HG03460 (cell line): ENCODE measurements around the gene MTREX.

Experiments
- ATAC-seq: cut with Tn5 transposase; IDR thresholded peaks from one replicate; pipeline ENCODE4 v1.9.1; 2021; ENCODE audit not compliant: unreplicated experiment

The MTREX gene

GRCh38 chr5:55377810-55378209 lies 70.0 kb downstream of the MTREX start:
- ATAC-seq: no peak

- no peak for ATAC-seq
These were observed 75.5 kb downstream of the MTREX start for GRCh38 chr5:55383254-55383653.

GRCh38 chr5:55384072-55384471 lies 76.3 kb downstream of the MTREX start:
- ATAC-seq: no peak

- ATAC-seq: no peak
These were observed 77.4 kb downstream of the MTREX start for GRCh38 chr5:55385227-55385626.

- no peak for ATAC-seq
These were observed 78.1 kb downstream of the MTREX start for GRCh38 chr5:55385846-55386245.

- no peak for ATAC-seq
These were observed 78.6 kb downstream of the MTREX start for GRCh38 chr5:55386356-55386755.

GRCh38 chr5:55387865-55388264 lies 80.1 kb downstream of the MTREX start:
- ATAC-seq: no peak

- ATAC-seq: no peak
These were observed 83.9 kb downstream of the MTREX start for GRCh38 chr5:55391707-55392106.

- no peak for ATAC-seq
These were observed 84.9 kb downstream of the MTREX start for GRCh38 chr5:55392669-55393068.

- no peak for ATAC-seq
These were observed 85.8 kb downstream of the MTREX start for GRCh38 chr5:55393501-55394175.

- ATAC-seq: no peak
These were observed 94.4 kb downstream of the MTREX start for GRCh38 chr5:55402199-55402598.

GRCh38 chr5:55406292-55406691 lies 98.5 kb downstream of the MTREX start:
- ATAC-seq: no peak

- no peak for ATAC-seq
These were observed 99.4 kb downstream of the MTREX start for GRCh38 chr5:55407059-55407684.

- no peak for ATAC-seq
These were observed 100.2 kb downstream of the MTREX start for GRCh38 chr5:55407984-55408383.

- no peak for ATAC-seq
These were observed 102.0 kb downstream of the MTREX start for GRCh38 chr5:55409775-55410174.

GRCh38 chr5:55410845-55411244 lies 103.1 kb downstream of the MTREX start:
- ATAC-seq: no peak

GRCh38 chr5:55411876-55412275 lies 104.1 kb downstream of the MTREX start:
- ATAC-seq: no peak

GRCh38 chr5:55413644-55414043 lies 105.9 kb downstream of the MTREX start:
- no peak for ATAC-seq

GRCh38 chr5:55415071-55415470 lies 107.3 kb downstream of the MTREX start:
- no peak for ATAC-seq

- no peak for ATAC-seq
These were observed 108.5 kb downstream of the MTREX start for GRCh38 chr5:55416306-55416705.

GRCh38 chr5:55418994-55419968 lies 111.5 kb downstream of the MTREX start:
- no peak for ATAC-seq

GRCh38 chr5:55421074-55421529 lies 113.3 kb downstream of the MTREX start:
- no peak for ATAC-seq
